Liver (tissue), 9 donors: ENCODE measurements around the gene RETREG3. TPM values are rescaled to one million over a fixed set of nuclear protein-coding genes. Genes with fewer than 3 reads are reported as not detected.
A peak's percentile ranks its signal among the peaks of the same experiment; 100 is the strongest.
"Not testable (repeated sequence)": the region's sequence is repeated elsewhere in the genome, so short reads cannot be mapped to it uniquely, and the experiment has no call there.

Source experiments
- DNase-seq: peaks from one replicate; pipeline ENCODE4 v3.0.0-alpha.2; 2017; ENCODE audit warnings: low spot score
- H3K27ac ChIP-seq, 2 donors: one replicate each; pipeline ENCODE4 v1.7.0; 2013; ENCODE audit warnings: inconsistent platforms in 2 of 2, low read length in 2 of 2, control low read depth in 1 of 2, low read depth in 1 of 2, mild to moderate bottlenecking in 1 of 2
- H3K27me3 ChIP-seq, 4 donors: one replicate each; pipeline versions ENCODE4 v1.6.1 to v1.7.0; 2013; ENCODE audit warnings: low read length in 3 of 4, inconsistent platforms in 1 of 4, mild to moderate bottlenecking in 1 of 4, moderate library complexity in 1 of 4; ENCODE audit not compliant: control insufficient read depth in 4 of 4, insufficient read depth in 4 of 4
- H3K36me3 ChIP-seq, 4 donors: one replicate each; pipeline versions ENCODE4 v1.6.1 to v1.7.0; 2013; ENCODE audit warnings: low read length in 3 of 4, mild to moderate bottlenecking in 3 of 4, low read depth in 1 of 4, moderate library complexity in 1 of 4; ENCODE audit not compliant: control insufficient read depth in 4 of 4, insufficient read depth in 3 of 4
- H3K4me1 ChIP-seq, 4 donors: one replicate each; pipeline versions ENCODE4 v1.6.1 to v1.7.0; 2013; ENCODE audit warnings: low read length in 3 of 4, mild to moderate bottlenecking in 3 of 4, moderate library complexity in 1 of 4; ENCODE audit not compliant: control insufficient read depth in 4 of 4, insufficient read depth in 4 of 4
- H3K4me3 ChIP-seq, 3 donors: one replicate each; pipeline versions ENCODE4 v1.6.1 to v1.7.0; 2013; ENCODE audit warnings: low read length in 3 of 3, control low read depth in 1 of 3, low read depth in 1 of 3, mild to moderate bottlenecking in 1 of 3
- H3K9ac ChIP-seq, 2 donors: one replicate each; pipeline ENCODE4 v1.7.0; 2013; ENCODE audit warnings: low read length in 2 of 2, mild to moderate bottlenecking in 2 of 2, moderate library complexity in 2 of 2, control low read depth in 1 of 2, low read depth in 1 of 2
- H3K9me3 ChIP-seq, 4 donors: one replicate each; pipeline versions ENCODE4 v1.6.1 to v1.7.0; 2013; ENCODE audit warnings: low read length in 3 of 4; ENCODE audit not compliant: control insufficient read depth in 4 of 4
- ATF3 ChIP-seq: IDR thresholded peaks from 2 replicates; pipeline ENCODE4 v1.6.1; 2016; ENCODE audit warnings: antibody characterized with exemption
- EGR1 ChIP-seq, 2 donors: IDR thresholded peaks; 2 replicates each; pipeline ENCODE4 v1.6.1; 2016 to 2018; ENCODE audit warnings: antibody characterized with exemption in 2 of 2, low read depth in 2 of 2
- FOXA2 ChIP-seq: IDR thresholded peaks from 2 replicates; pipeline ENCODE4 v1.6.1; 2016; ENCODE audit warnings: antibody characterized with exemption
- HNF4A ChIP-seq, 2 donors: conservative IDR thresholded peaks; 2 replicates each; pipeline ENCODE4 v1.6.1; 2016; ENCODE audit warnings: antibody characterized with exemption in 2 of 2, mild to moderate bottlenecking in 2 of 2
- HNF4G ChIP-seq: IDR thresholded peaks from 2 replicates; pipeline ENCODE4 v1.6.1; 2016; ENCODE audit warnings: antibody characterized with exemption
- JUND ChIP-seq, 2 donors: IDR thresholded peaks; 2 replicates each; pipeline ENCODE4 v1.6.1; 2016; ENCODE audit warnings: antibody characterized with exemption in 2 of 2
- NR2F2 ChIP-seq: IDR thresholded peaks from 2 replicates; pipeline ENCODE4 v1.6.1; 2016; ENCODE audit warnings: antibody characterized with exemption
- RAD21 ChIP-seq, 2 donors: IDR thresholded peaks; 2 replicates each; pipeline ENCODE4 v1.6.1; 2016; ENCODE audit warnings: antibody characterized with exemption in 2 of 2, mild to moderate bottlenecking in 2 of 2
- REST ChIP-seq: IDR thresholded peaks from 2 replicates; pipeline ENCODE4 v1.6.1; 2016; ENCODE audit warnings: antibody characterized with exemption, mild to moderate bottlenecking
- RXRA ChIP-seq, 2 donors: IDR thresholded peaks; 2 replicates each; pipeline ENCODE4 v1.6.1; 2017 to 2018; ENCODE audit warnings: antibody characterized with exemption in 2 of 2, mild to moderate bottlenecking in 1 of 2
- SP1 ChIP-seq: IDR thresholded peaks from 2 replicates; pipeline ENCODE4 v1.6.1; 2018; ENCODE audit warnings: antibody characterized with exemption, mild to moderate bottlenecking
- YY1 ChIP-seq: IDR thresholded peaks from 2 replicates; pipeline ENCODE4 v1.6.1; 2016; ENCODE audit warnings: antibody characterized with exemption, mild to moderate bottlenecking
- ZBTB33 ChIP-seq: IDR thresholded peaks from 2 replicates; pipeline ENCODE4 v1.6.1; 2016; ENCODE audit warnings: antibody characterized with exemption
- WGBS: extraction: QIAGEN DNeasy Blood & Tissue Kit; methylation state at CpG from one replicate; pipeline ENCODE4 v1.1.7; 2013; 5-methylcytosine and 5-hydroxymethylcytosine counted together
- polyA plus RNA-seq, 2 donors: library from polyadenylated mRNA; stranded (reverse) in 1 of 2; unstranded in 1 of 2; fragments of 200-250 nt in 1 of 2; fragments of >200 nt in 1 of 2; fragmentation: Nextera tagmentation in 1 of 2; extraction: Ambion mirVana in 1 of 2; gene quantifications; one replicate each; pipeline versions ENCODE4 v1.2.1 to v1.2.3, GENCODE V29; 2013 to 2015
- total RNA-seq, 2 donors: library from RNA; depleted of rRNA; stranded (reverse); fragments of >200 nt; gene quantifications; one replicate each; pipeline ENCODE4 v1.2.3, GENCODE V29; 2014
- donor health status: healthy.
- donor health status: healthy.
- donor health status: healthy.
- donor health status: healthy.
- donor health status: healthy.

Gene RETREG3
- total and polyA plus RNA-seq, 4 donors = 9.0 to 44.3 (median 26.6) TPM

- H3K36me3 ChIP-seq = peaks cover 8 to 28% (median 20%) of the 10 kb centered on the region in 4 donors
- DNase-seq, H3K27me3 ChIP-seq, H3K9me3 ChIP-seq: not testable (repeated sequence)
- WGBS = 13% methylated on average over 35 of the region's 42 CpGs
- peak overlapping the region; percentile 43 to 62 for H3K27ac ChIP-seq
- peak overlapping the region; percentile 31 to 78 for H3K9ac ChIP-seq
- H3K4me3 ChIP-seq = peak overlapping the region; percentile 62 to 94 (median 79)
- peaks cover 8 to 35% (median 22%) of the 10 kb centered on the region in 4 donors for H3K4me1 ChIP-seq
- peak in 1 of 2 donors; percentile 39 for TF ChIP-seq RXRA (IDR thresholded peaks at IDR 0.05)
- peak in 1 of 2 donors; percentile 18 for TF ChIP-seq HNF4A (conservative IDR thresholded peaks at IDR 0.05)
These were observed 934 bp upstream of the RETREG3 start for GRCh38 chr17:42609814-42610801.

- peaks cover 8 to 35% (median 22%) of the 10 kb centered on the region in 4 donors for H3K4me1 ChIP-seq
- WGBS = under 1% methylated on average over 30 of the region's 30 CpGs
- peak overlapping the region; percentile 89 to 93 (median 91) for H3K4me3 ChIP-seq
- TF ChIP-seq EGR1 (IDR thresholded peaks at IDR 0.05; ENCODE audit: low read depth in 2 of 2) = no peak
- no peak for TF ChIP-seq SP1
- TF ChIP-seq REST = no peak
- TF ChIP-seq HNF4A (conservative IDR thresholded peaks at IDR 0.05) = no peak
- no peak for TF ChIP-seq NR2F2
- no peak for TF ChIP-seq YY1
- peaks cover 4 to 15% (median 11%) of the 10 kb centered on the region in 4 donors for H3K36me3 ChIP-seq
- H3K27ac ChIP-seq = peak overlapping the region; percentile 88
- no peaks in the 10 kb centered on the region for H3K9me3 ChIP-seq
- no peak for DNase-seq
- no peaks in the 10 kb centered on the region for H3K27me3 ChIP-seq
- H3K9ac ChIP-seq = peak overlapping the region; percentile 64 to 90
These were observed 631 bp downstream of the RETREG3 start for GRCh38 chr17:42608305-42609181.

GRCh38 chr17:42607769-42608168 is 1.4 kb downstream of the RETREG3 start:
- no peaks in the 10 kb centered on the region for H3K27me3 ChIP-seq
- H3K4me1 ChIP-seq = peaks cover 8 to 35% (median 22%) of the 10 kb centered on the region in 4 donors
- H3K27ac ChIP-seq = peak overlapping the region in 1 of 2 donors; percentile 5
- no peak for DNase-seq
- no peak for TF ChIP-seq RAD21 (IDR thresholded peaks at IDR 0.05)
- TF ChIP-seq HNF4G = no peak
- no peak for TF ChIP-seq HNF4A (conservative IDR thresholded peaks at IDR 0.05)
- peak in 1 of 2 donors; percentile 42 for TF ChIP-seq RXRA (IDR thresholded peaks at IDR 0.05)
- no peak for TF ChIP-seq FOXA2
- no peak for TF ChIP-seq ZBTB33
- no peak for TF ChIP-seq JUND (IDR thresholded peaks at IDR 0.05)
- TF ChIP-seq ATF3 = no peak
- H3K4me3 ChIP-seq = peak overlapping the region in 2 of 3 donors; percentile 89 to 91
- 24% methylated on average over 3 of the region's 3 CpGs for WGBS
- H3K36me3 ChIP-seq = peaks cover 3 to 9% (median 8%) of the 10 kb centered on the region in 4 donors
- no peaks in the 10 kb centered on the region for H3K9me3 ChIP-seq
- peak overlapping the region in 1 of 2 donors; percentile 64 for H3K9ac ChIP-seq
